Gastroesophageal sphincter (tissue), 4 donors: ENCODE data around the gene FANK1. TPM values are rescaled to one million over a fixed set of nuclear protein-coding genes. Genes with fewer than 3 reads are reported as not detected.
"Not testable (repeated sequence)": the region's sequence is repeated elsewhere in the genome, so short reads cannot be mapped to it uniquely, and the experiment has no call there.

Experiments
- ATAC-seq: fragments of 150-250 bp; one replicate; pipeline ENCODE4 v1.9.1; 2016; ENCODE audit warnings: mild to moderate bottlenecking, moderate library complexity
- H3K27ac ChIP-seq, 4 donors: fragments of 200-600 bp; sonication (generic) in 3 of 4; 1 replicate in 3 of 4; 2 replicates in 1 of 4; pipeline ENCODE4 v1.5.1; 2016 to 2019
- H3K27me3 ChIP-seq: fragments of 200-600 bp; sonication (generic); one replicate; pipeline ENCODE4 v1.5.1; 2019
- H3K36me3 ChIP-seq, 2 donors: fragments of 200-600 bp; sonication (generic); one replicate each; pipeline ENCODE4 v1.5.1; 2019; ENCODE audit warnings: control low read depth in 1 of 2
- H3K4me1 ChIP-seq, 3 donors: fragments of 200-600 bp; sonication (generic); 1 replicate in 2 of 3; 2 replicates in 1 of 3; pipeline ENCODE4 v1.5.1; 2016 to 2019; ENCODE audit warnings: control low read depth in 2 of 3
- H3K4me3 ChIP-seq, 2 donors: fragments of 200-600 bp; sonication (generic); one replicate each; pipeline ENCODE4 v1.5.1; 2019; ENCODE audit warnings: mild to moderate bottlenecking in 1 of 2, moderate library complexity in 1 of 2
- H3K9me3 ChIP-seq, 3 donors: fragments of 200-600 bp; sonication (generic); one replicate each; pipeline ENCODE4 v1.5.1; 2017 to 2019; ENCODE audit warnings: control low read depth in 2 of 3
- CTCF ChIP-seq, 4 experiments: fragments of 200-600 bp in 2 of 4; fragments of 450-650 bp in 2 of 4; sonication (generic) in 1 of 4; IDR thresholded peaks; one replicate each; pipeline ENCODE4 v1.5.1; 2017 to 2019; ENCODE audit warnings: antibody characterized with exemption in 4 of 4, mild to moderate bottlenecking in 2 of 4, moderate library complexity in 2 of 4
- EP300 ChIP-seq: sonication (generic); formaldehyde crosslinking; IDR thresholded peaks from one replicate; pipeline ENCODE4 v1.6.1; 2017; ENCODE audit warnings: antibody characterized with exemption, mild to moderate bottlenecking
- POLR2A ChIP-seq, 2 donors: fragments of 450-650 bp; IDR thresholded peaks; one replicate each; pipeline ENCODE4 v1.6.1; 2017; ENCODE audit warnings: antibody characterized with exemption in 2 of 2, mild to moderate bottlenecking in 2 of 2, moderate library complexity in 1 of 2
- POLR2AphosphoS5 ChIP-seq: sonication (generic); formaldehyde crosslinking; IDR thresholded peaks from one replicate; pipeline ENCODE4 v1.6.1; 2017; ENCODE audit warnings: antibody characterized with exemption
- WGBS, 2 donors: methylation state at CpG; one replicate each; pipeline ENCODE4 v1.1.5; 2018; ENCODE audit warnings: low coverage in 1 of 2; 5-methylcytosine and 5-hydroxymethylcytosine counted together
- total RNA-seq, 4 donors: library from RNA; depleted of rRNA; stranded (reverse); fragments of >200 nt; gene quantifications; one replicate each; pipeline ENCODE4 v1.1.0, GENCODE V29; 2016

The FANK1 gene
- total RNA-seq, 4 donors from 2014 or later, result 0.81 to 1.7 (median 0.93) TPM; not detected in 1

GRCh38 chr10:125925262-125925834 is 29.0 kb downstream of the FANK1 start:
- Histone ChIP-seq H3K9me3 (no peaks in the 10 kb centered on the region), H3K27me3 (no peaks in the 10 kb centered on the region), H3K27ac (no peak overlapping the region), H3K4me1 (no peaks in the 10 kb centered on the region), H3K4me3 (no peak overlapping the region), H3K36me3 (no peaks in the 10 kb centered on the region)
- TF ChIP-seq EP300 (no peak), CTCF (IDR thresholded peaks at IDR 0.05) (no peak), POLR2AphosphoS5 (no peak), POLR2A (IDR thresholded peaks at IDR 0.05) (no peak)
- no peak for ATAC-seq
- WGBS, 2 donors, result 61 to 74% methylated on average over 5 of the region's 5 CpGs

- 45 to 48% methylated on average over 5 of the region's 5 CpGs for WGBS, 2 donors
- TF ChIP-seq CTCF (IDR thresholded peaks at IDR 0.05), result no peak
- no peak for TF ChIP-seq POLR2A (IDR thresholded peaks at IDR 0.05)
- TF ChIP-seq EP300, result no peak
- TF ChIP-seq POLR2AphosphoS5, result no peak
- Histone ChIP-seq H3K4me3 (no peak overlapping the region), H3K4me1 (no peaks in the 10 kb centered on the region), H3K27ac (no peak overlapping the region), H3K27me3 (no peaks in the 10 kb centered on the region), H3K9me3 (no peaks in the 10 kb centered on the region), H3K36me3 (no peaks in the 10 kb centered on the region)
- no peak for ATAC-seq
Observed at GRCh38 chr10:125926247-125926646, 29.9 kb downstream of the FANK1 start.

GRCh38 chr10:125927265-125927664 is 30.9 kb downstream of the FANK1 start:
- not testable (repeated sequence) for H3K4me3 ChIP-seq, ATAC-seq, H3K27ac ChIP-seq, H3K9me3 ChIP-seq, H3K4me1 ChIP-seq, H3K36me3 ChIP-seq, H3K27me3 ChIP-seq
- WGBS, 2 donors, result 73 to 75% methylated on average over 5 of the region's 5 CpGs

- Histone ChIP-seq H3K27ac (no peak overlapping the region), H3K27me3 (no peaks in the 10 kb centered on the region), H3K9me3 (no peaks in the 10 kb centered on the region), H3K4me3 (no peak overlapping the region), H3K36me3 (no peaks in the 10 kb centered on the region), H3K4me1 (no peaks in the 10 kb centered on the region)
- no peak for ATAC-seq
- TF ChIP-seq CTCF (IDR thresholded peaks at IDR 0.05) (no peak), POLR2AphosphoS5 (no peak), POLR2A (IDR thresholded peaks at IDR 0.05) (no peak), EP300 (no peak)
- 74 to 80% methylated on average over 6 to 7 of the region's 7 CpGs for WGBS, 2 donors
Observed at GRCh38 chr10:125928928-125929585, 32.7 kb downstream of the FANK1 start.

GRCh38 chr10:125929618-125930017 is 33.3 kb downstream of the FANK1 start:
- Histone ChIP-seq H3K9me3 (no peaks in the 10 kb centered on the region), H3K36me3 (no peaks in the 10 kb centered on the region), H3K27ac (no peak overlapping the region), H3K27me3 (no peaks in the 10 kb centered on the region), H3K4me1 (no peaks in the 10 kb centered on the region), H3K4me3 (no peak overlapping the region)
- no peak for TF ChIP-seq POLR2AphosphoS5
- TF ChIP-seq POLR2A (IDR thresholded peaks at IDR 0.05), result no peak
- WGBS, 2 donors, result 79 to 100% methylated on average over 3 to 4 of the region's 4 CpGs
- ATAC-seq, result no peak

- no peak overlapping the region for H3K27ac ChIP-seq
- no peak for TF ChIP-seq POLR2AphosphoS5
- TF ChIP-seq EP300, result no peak
- no peak for TF ChIP-seq POLR2A (IDR thresholded peaks at IDR 0.05)
- TF ChIP-seq CTCF (IDR thresholded peaks at IDR 0.05), result no peak
- H3K9me3 ChIP-seq, result no peaks in the 10 kb centered on the region
- no peak for ATAC-seq
- 63 to 72% methylated on average over 4 of the region's 4 CpGs for WGBS, 2 donors
- no peaks in the 10 kb centered on the region for H3K27me3 ChIP-seq
- no peaks in the 10 kb centered on the region for H3K4me1 ChIP-seq
- no peak overlapping the region for H3K4me3 ChIP-seq
- no peaks in the 10 kb centered on the region for H3K36me3 ChIP-seq
Observed at GRCh38 chr10:125933693-125934092, 37.3 kb downstream of the FANK1 start.
